IMR-90 (cell line): ENCODE measurements around the gene REST. TPM values are rescaled to one million over a fixed set of nuclear protein-coding genes. Genes with fewer than 3 reads are reported as not detected.
A peak's percentile ranks its signal among the peaks of the same experiment; 100 is the strongest.

ENCODE experiments used
- ATAC-seq: fragments of 200-7000 bp; cut with Tn5 transposase; 2 replicates; pipeline ENCODE4 v1.9.1; 2020; ENCODE audit warnings: low read depth, mild to moderate bottlenecking, moderate library complexity
- BruUV-seq: library from RNA; stranded (reverse); fragments of 400-500 nt; replicated peaks from 2 replicates; lab custom pipeline; 2021; lab: Mats Ljungman, UMichigan
- CTCF ChIA-PET: fragments of 300-600 bp; formaldehyde crosslinking; extraction: SDS; loops from one replicate; lab custom pipeline; 2021; ENCODE audit warnings: antibody characterized with exemption; lab: Yijun Ruan, JAX
- POLR2A ChIA-PET: fragments of 300-600 bp; sonication (Branson Sonifier 250); formaldehyde crosslinking; loops from one replicate; lab custom pipeline; 2022; ENCODE audit warnings: antibody characterized with exemption; ENCODE audit not compliant: unreplicated experiment; lab: Charles Lee
- DNase-seq: peaks from one replicate; pipeline ENCODE4 v3.0.0; 2013
- H2AFZ ChIP-seq: replicated peaks from 2 replicates; pipeline ENCODE3; 2013; ENCODE audit warnings: low read length, mild to moderate bottlenecking; ENCODE audit not compliant: poor library complexity
- H2AK5ac ChIP-seq: 2 replicates; pipeline ENCODE4 v1.6.1; 2013; ENCODE audit warnings: low read depth, low read length, inconsistent platforms
- H2AK9ac ChIP-seq: replicated peaks from 2 replicates; pipeline ENCODE3; 2013; ENCODE audit warnings: mild to moderate bottlenecking, low read depth, low read length, moderate library complexity; ENCODE audit not compliant: poor library complexity
- H2BK120ac ChIP-seq: 2 replicates; pipeline ENCODE4 v1.6.1; 2013; ENCODE audit warnings: low read depth, low read length, inconsistent platforms
- H2BK15ac ChIP-seq: 3 replicates; pipeline ENCODE4 v1.6.1; 2013; ENCODE audit warnings: low read depth, low read length, inconsistent platforms
- H2BK20ac ChIP-seq: 2 replicates; pipeline ENCODE4 v1.6.1; 2013; ENCODE audit warnings: low read depth, mild to moderate bottlenecking, inconsistent platforms, low read length, moderate library complexity
- H2BK5ac ChIP-seq: 2 replicates; pipeline ENCODE4 v1.6.1; 2013; ENCODE audit warnings: mild to moderate bottlenecking, low read depth, low read length, inconsistent platforms; ENCODE audit not compliant: poor library complexity, severe bottlenecking
- H3K14ac ChIP-seq: replicated peaks from 2 replicates; pipeline ENCODE4 v1.6.1; 2013; ENCODE audit warnings: low read depth, low read length, inconsistent platforms
- H3K18ac ChIP-seq: 2 replicates; pipeline ENCODE4 v1.6.1; 2013; ENCODE audit warnings: low read depth, low read length, control low read depth
- H3K23ac ChIP-seq: 2 replicates; pipeline ENCODE4 v1.6.1; 2013; ENCODE audit warnings: low read depth, low read length, inconsistent platforms
- H3K27ac ChIP-seq: 2 replicates; pipeline ENCODE4 v1.5.1; 2013; ENCODE audit warnings: mild to moderate bottlenecking, control low read depth, low read length; ENCODE audit not compliant: insufficient read depth
- H3K27me3 ChIP-seq: 2 replicates; pipeline ENCODE4 v1.6.1; 2013; ENCODE audit warnings: low read length; ENCODE audit not compliant: control insufficient read depth, insufficient read depth
- H3K36me3 ChIP-seq: 2 replicates; pipeline ENCODE4 v1.6.1; 2013; ENCODE audit warnings: low read length, mixed read lengths; ENCODE audit not compliant: control insufficient read depth, insufficient read depth
- H3K4ac ChIP-seq: 2 replicates; pipeline ENCODE4 v1.6.1; 2013; ENCODE audit warnings: low read depth, low read length, inconsistent platforms
- H3K4me1 ChIP-seq: 2 replicates; pipeline ENCODE4 v1.6.1; 2013; ENCODE audit warnings: low read length, mixed read lengths; ENCODE audit not compliant: control insufficient read depth, insufficient read depth
- H3K4me2 ChIP-seq: 2 replicates; pipeline ENCODE4 v1.6.1; 2013; ENCODE audit warnings: low read depth, mild to moderate bottlenecking, control low read depth, low read length, moderate library complexity
- H3K4me3 ChIP-seq: 2 replicates; pipeline ENCODE4 v1.5.1; 2013; ENCODE audit warnings: low read depth, mild to moderate bottlenecking, control low read depth, low read length, moderate library complexity; ENCODE audit not compliant: insufficient read depth
- H3K56ac ChIP-seq: 2 replicates; pipeline ENCODE4 v1.6.1; 2013; ENCODE audit warnings: low read length, inconsistent platforms; ENCODE audit not compliant: insufficient read depth; ENCODE audit errors: extremely low read depth
- H3K79me1 ChIP-seq, 2 experiments: 2 replicates each; pipeline ENCODE4 v1.6.1; 2013; ENCODE audit warnings: low read length in 2 of 2, inconsistent platforms in 1 of 2, low read depth in 1 of 2
- H3K9ac ChIP-seq: 2 replicates; pipeline ENCODE4 v1.6.1; 2013; ENCODE audit warnings: low read depth, low read length, control low read depth
- H3K9me1 ChIP-seq: 2 replicates; pipeline ENCODE4 v1.6.1; 2013; ENCODE audit warnings: low read length, inconsistent platforms; ENCODE audit not compliant: insufficient read depth
- H3K9me3 ChIP-seq: 2 replicates; pipeline ENCODE4 v1.6.1; 2013; ENCODE audit warnings: low read length; ENCODE audit not compliant: control insufficient read depth, insufficient read depth
- H4K20me1 ChIP-seq: 2 replicates; pipeline ENCODE4 v1.6.1; 2013; ENCODE audit warnings: low read length, inconsistent platforms; ENCODE audit not compliant: insufficient read depth
- H4K5ac ChIP-seq: 2 replicates; pipeline ENCODE4 v1.6.1; 2013; ENCODE audit warnings: mild to moderate bottlenecking, low read depth, low read length, control low read depth
- H4K8ac ChIP-seq, 2 experiments: 2 replicates each; pipeline ENCODE4 v1.6.1; 2013; ENCODE audit warnings: low read depth in 2 of 2, low read length in 2 of 2, control low read depth in 1 of 2, inconsistent platforms in 1 of 2
- H4K91ac ChIP-seq: 2 replicates; pipeline ENCODE4 v1.6.1; 2013; ENCODE audit warnings: low read depth, low read length, inconsistent platforms; ENCODE audit not compliant: insufficient read depth
- CEBPB ChIP-seq: IDR thresholded peaks from 2 replicates; pipeline ENCODE4 v1.6.1; 2012; ENCODE audit warnings: low read depth, low read length, improper control_type of control experiment
- CHD1 ChIP-seq: IDR thresholded peaks from 2 replicates; pipeline ENCODE4 v1.6.1; 2012; ENCODE audit warnings: low read depth, low read length, improper control_type of control experiment
- CTCF ChIP-seq: conservative IDR thresholded peaks from 2 replicates; pipeline ENCODE4 v1.5.1; 2012; ENCODE audit warnings: mild to moderate bottlenecking, low read depth, low read length, improper control_type of control experiment
- ELK1 ChIP-seq: fragments of 150-350 bp; IDR thresholded peaks from 2 replicates; pipeline ENCODE4 v1.6.1; 2016; ENCODE audit warnings: low read depth, mild to moderate bottlenecking, low read length, moderate library complexity, borderline replicate concordance
- FOS ChIP-seq: fragments of 150-350 bp; IDR thresholded peaks from 2 replicates; pipeline ENCODE4 v1.6.1; 2016; ENCODE audit warnings: low read depth, low read length
- MAZ ChIP-seq: IDR thresholded peaks from 2 replicates; pipeline ENCODE4 v1.6.1; 2012; ENCODE audit warnings: low read depth, mild to moderate bottlenecking, low read length, improper control_type of control experiment, moderate library complexity, borderline replicate concordance
- NFE2L2 ChIP-seq: fragments of 150-350 bp; IDR thresholded peaks from 2 replicates; pipeline ENCODE4 v1.6.1; 2016; ENCODE audit warnings: low read depth, mild to moderate bottlenecking, low read length
- RAD21 ChIP-seq: IDR thresholded peaks from 2 replicates; pipeline ENCODE4 v1.6.1; 2012; ENCODE audit warnings: low read length, improper control_type of control experiment
- WGBS, 2 experiments: methylation state at CpG; one replicate each; pipeline versions ENCODE4 v1.1.5 to v1.1.7; 2013; ENCODE audit warnings: missing lambda C conversion rate in 2 of 2; ENCODE audit not compliant: insufficient read length in 1 of 2; ENCODE audit errors: extremely low coverage in 2 of 2; 5-methylcytosine and 5-hydroxymethylcytosine counted together
- dilution Hi-C: fragments of 300-500 bp; cut with HindIII; formaldehyde crosslinking; loops from one replicate; pipeline ENCODE4 v1.14.3; 2018; ENCODE audit warnings: low sequenced_read_pairs; ENCODE audit not compliant: unreplicated experiment
- in situ Hi-C: fragments of 300-500 bp; cut with MboI; formaldehyde crosslinking; loops from 3 replicates; pipeline ENCODE4 v1.14.3; 2019; ENCODE audit warnings: low sequenced_read_pairs, inconsistent platforms, mixed read lengths
- intact Hi-C: fragments of 100-400 bp; cut with micrococcal nuclease; formaldehyde crosslinking; loops from 2 replicates; pipeline ENCODE4 v1.10.0; 2022
- polyA plus RNA-seq, 3 experiments: library from polyadenylated mRNA; depleted of rRNA; stranded (reverse); fragments of >200 nt; gene quantifications; 2 replicates each; pipeline ENCODE4 v1.2.3, GENCODE V29; 2012; ENCODE audit warnings: low replicate concordance in 1 of 3
- total RNA-seq: library from RNA; depleted of rRNA; stranded (reverse); fragments of >200 nt; gene quantifications from 2 replicates; pipeline ENCODE4 v1.2.3, GENCODE V29; 2012

REST gene
- total and polyA plus RNA-seq, 2 of the 4 experiments (the other 2 are of a cell fraction): 10.0 to 66.9 TPM

GRCh38 chr4:56870946-56871345, 36.8 kb upstream of the REST start:
- Histone ChIP-seq H3K27me3 (peaks cover 1% of the 10 kb centered on the region; the same call in 1 of the 2 replicates), H3K4me3 (no peak overlapping the region), H2AFZ (no peak overlapping the region), H3K9me1 (no peaks in the 10 kb centered on the region), H3K56ac (no peak overlapping the region), H4K8ac (no peak overlapping the region), H3K23ac (no peak overlapping the region), H3K4me1 (peaks cover 3% of the 10 kb centered on the region; the same call in 1 of the 2 replicates), H3K9me3 (no peaks in the 10 kb centered on the region), H3K27ac (no peak overlapping the region), H3K79me1 (no peaks in the 10 kb centered on the region), H2BK20ac (no peak overlapping the region), H2BK15ac (no peak overlapping the region), H3K4ac (no peak overlapping the region), H2AK5ac (no peak overlapping the region), H3K9ac (no peak overlapping the region), H2BK5ac (no peak overlapping the region), H3K18ac (no peak overlapping the region), H2AK9ac (no peak overlapping the region), H4K5ac (no peak overlapping the region), H3K14ac (no peak overlapping the region), H3K36me3 (no peaks in the 10 kb centered on the region), H3K4me2 (no peak overlapping the region), H4K91ac (no peak overlapping the region), H4K20me1 (no peaks in the 10 kb centered on the region), H2BK120ac (no peak overlapping the region)
- intact Hi-C loops (no loop called here), in situ Hi-C loops (loop anchor here (25.0 kb wide), 1 partner anchor 109 kb away; no protein-coding TSS in a partner anchor), dilution Hi-C loops (no loop called here)
- POLR2A ChIA-PET: no interaction called here
- TF ChIP-seq CHD1: no peak
- TF ChIP-seq ELK1: no peak
- TF ChIP-seq CEBPB: no peak
- TF ChIP-seq CTCF: no peak
- no peak for TF ChIP-seq RAD21
- no peak for TF ChIP-seq NFE2L2
- TF ChIP-seq MAZ: no peak
- no peak for TF ChIP-seq FOS
- peak; percentile 82 for ATAC-seq
- no TSS peak for BruUV-seq
- peak; percentile 35 for DNase-seq
- CTCF ChIA-PET: no interaction called here
- WGBS, 2 experiments: 36% methylated on average over 3 of the region's 4 CpGs; no CpG with 5 or more reads in 1 of the 2 experiments
